Measurements from ENCODE around the gene STMN3. TPM values are rescaled to one million over a fixed set of nuclear protein-coding genes. Genes with fewer than 3 reads are reported as not detected.

STMN3 gene
- total and polyA plus RNA-seq, 8 donors: 12.6 to 47.0 (median 34.4) TPM

- Histone ChIP-seq H3K27me3 (peaks cover 0 to 10% of the 10 kb centered on the region in 2 donors), H3K27ac (peak overlapping the region in 1 of 2 donors; percentile 10), H3K4me1 (peaks cover 13 to 50% of the 10 kb centered on the region in 2 donors), H3K4me3 (no peak overlapping the region), H3K36me3 (peaks cover 0 to 29% of the 10 kb centered on the region in 2 donors), H3K9me3 (no peaks in the 10 kb centered on the region)
- no peak for TF ChIP-seq CTCF (IDR thresholded peaks at IDR 0.05)
- ATAC-seq (peak; percentile 1), DNase-seq (no peak)
- intact Hi-C loops (cut with DNase I): no loop called here
Observed at GRCh38 chr20:63692436-63693082, 39.3 kb upstream of the STMN3 start.

- peaks cover 0 to 29% of the 10 kb centered on the region in 2 donors for H3K36me3 ChIP-seq
- intact Hi-C loops (cut with DNase I): no loop called here
- DNase-seq (no peak), ATAC-seq (no peak)
- H3K27me3 ChIP-seq: peaks cover 0 to 5% of the 10 kb centered on the region in 2 donors
- peak overlapping the region in 1 of 2 donors; percentile 10 for H3K27ac ChIP-seq
- no peak for TF ChIP-seq CTCF (IDR thresholded peaks at IDR 0.05)
- no peak overlapping the region for H3K4me3 ChIP-seq
- no peaks in the 10 kb centered on the region for H3K9me3 ChIP-seq
- peaks cover 14 to 50% of the 10 kb centered on the region in 2 donors for H3K4me1 ChIP-seq
Observed at GRCh38 chr20:63691711-63692435, 38.6 kb upstream of the STMN3 start.

GRCh38 chr20:63690898-63691710, 37.9 kb upstream of the STMN3 start:
- peak overlapping the region in 1 of 2 donors; percentile 10 for H3K27ac ChIP-seq
- intact Hi-C loops (cut with DNase I): no loop called here
- peaks cover 18 to 50% of the 10 kb centered on the region in 2 donors for H3K4me1 ChIP-seq
- TF ChIP-seq CTCF (IDR thresholded peaks at IDR 0.05): no peak
- DNase-seq: no peak
- no peaks in the 10 kb centered on the region for H3K9me3 ChIP-seq
- no peaks in the 10 kb centered on the region for H3K27me3 ChIP-seq
- H3K4me3 ChIP-seq: no peak overlapping the region
- peaks cover 0 to 29% of the 10 kb centered on the region in 2 donors for H3K36me3 ChIP-seq
- ATAC-seq: no peak

- Histone ChIP-seq H3K4me3 (no peak overlapping the region), H3K9me3 (no peaks in the 10 kb centered on the region), H3K27ac (peak overlapping the region in 1 of 2 donors; percentile 91), H3K27me3 (no peaks in the 10 kb centered on the region), H3K36me3 (peaks cover 0 to 22% of the 10 kb centered on the region in 2 donors), H3K4me1 (peaks cover 20 to 54% of the 10 kb centered on the region in 2 donors)
- intact Hi-C loops (cut with DNase I): no loop called here
- no peak for TF ChIP-seq CTCF (IDR thresholded peaks at IDR 0.05)
- ATAC-seq (no peak), DNase-seq (no peak)
Observed at GRCh38 chr20:63690003-63690897, 37.0 kb upstream of the STMN3 start.

Measured in left lung (tissue), 10 donors.